Measurements from ENCODE around the gene PHC2. TPM values are rescaled to one million over a fixed set of nuclear protein-coding genes. Genes with fewer than 3 reads are reported as not detected.

The PHC2 gene
- total and polyA plus RNA-seq, 8 donors: 21.8 to 62.1 (median 42.6) TPM

GRCh38 chr1:33455539-33456501 is 24.9 kb upstream of the PHC2 start:
- peak in 2 of 6 donors; percentile 21 to 56 for DNase-seq
- Histone ChIP-seq H3K9me3 (no peaks in the 10 kb centered on the region), H3K36me3 (no peaks in the 10 kb centered on the region), H3K4me3 (no peak overlapping the region), H3K4me1 (no peaks in the 10 kb centered on the region), H3K27me3 (no peaks in the 10 kb centered on the region), H3K27ac (no peak overlapping the region)
- peak; percentile 8 to 26 (median 24) for TF ChIP-seq CTCF (IDR thresholded peaks at IDR 0.05)
- WGBS, 2 donors: 40 to 46% methylated on average over 8 of the region's 8 CpGs
- ATAC-seq: peak; percentile 68 to 94 (median 93)
- FAIRE-seq: no peak
- intact Hi-C loops (cut with DNase I): no loop called here

GRCh38 chr1:33454646-33455282 is 23.9 kb upstream of the PHC2 start:
- FAIRE-seq (no peak), ATAC-seq (no peak), DNase-seq (no peak)
- no peaks in the 10 kb centered on the region for H3K36me3 ChIP-seq
- H3K27me3 ChIP-seq: no peaks in the 10 kb centered on the region
- H3K4me3 ChIP-seq: no peak overlapping the region
- H3K27ac ChIP-seq: no peak overlapping the region
- H3K9me3 ChIP-seq: no peaks in the 10 kb centered on the region
- intact Hi-C loops (cut with DNase I): no loop called here
- TF ChIP-seq CTCF (IDR thresholded peaks at IDR 0.05): no peak
- no peaks in the 10 kb centered on the region for H3K4me1 ChIP-seq
- WGBS, 2 donors: 83 to 89% methylated on average over 8 of the region's 8 CpGs

DNA sequence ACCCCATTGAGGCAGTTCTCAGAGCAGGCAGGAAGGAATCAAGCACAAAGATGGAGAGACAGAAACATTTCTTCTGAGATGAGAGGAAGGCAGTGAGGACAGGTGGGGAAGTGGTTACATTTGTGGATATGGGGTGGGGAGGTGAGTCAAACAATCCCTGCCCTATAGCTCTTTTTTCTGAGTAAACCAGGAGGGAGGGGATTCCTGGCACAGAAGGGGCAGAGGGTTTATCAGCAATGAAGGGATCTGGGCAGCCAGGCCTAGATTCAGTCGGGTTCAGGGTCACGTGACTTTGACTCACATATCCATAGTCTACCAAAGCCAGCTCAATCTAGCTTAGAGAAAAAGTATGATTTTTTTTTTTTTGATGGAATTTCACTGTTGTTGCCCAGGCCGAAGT is 15.7 kb upstream of the PHC2 start:
- intact Hi-C loops (cut with DNase I): no loop called here
- Histone ChIP-seq H3K4me3 (no peak overlapping the region), H3K27ac (no peak overlapping the region), H3K36me3 (no peaks in the 10 kb centered on the region), H3K4me1 (no peaks in the 10 kb centered on the region), H3K9me3 (no peaks in the 10 kb centered on the region), H3K27me3 (no peaks in the 10 kb centered on the region)
- ATAC-seq: no peak
- DNase-seq: no peak
- FAIRE-seq: no peak
- WGBS, 2 donors: 66 to 75% methylated on average over 3 of the region's 3 CpGs
- TF ChIP-seq CTCF (IDR thresholded peaks at IDR 0.05): no peak

GRCh38 chr1:33445108-33445507 is 14.2 kb upstream of the PHC2 start:
- Histone ChIP-seq H3K4me3 (no peak overlapping the region), H3K36me3 (no peaks in the 10 kb centered on the region), H3K27me3 (no peaks in the 10 kb centered on the region), H3K4me1 (no peaks in the 10 kb centered on the region), H3K9me3 (no peaks in the 10 kb centered on the region), H3K27ac (no peak overlapping the region)
- no peak for TF ChIP-seq CTCF (IDR thresholded peaks at IDR 0.05)
- no peak for DNase-seq
- intact Hi-C loops (cut with DNase I): no loop called here
- no peak for FAIRE-seq
- WGBS, 2 donors: 81 to 84% methylated on average over 6 of the region's 6 CpGs
- no peak for ATAC-seq
